Hepatocyte (in vitro differentiated cells): ENCODE results near the gene FDXR. TPM values are rescaled to one million over a fixed set of nuclear protein-coding genes. Genes with fewer than 3 reads are reported as not detected.
"Not testable (repeated sequence)": the region's sequence is repeated elsewhere in the genome, so short reads cannot be mapped to it uniquely, and the experiment has no call there.

Source experiments
- DNase-seq: peaks from one replicate; pipeline ENCODE4 v3.0.0-alpha.2; 2016; ENCODE audit warnings: low spot score
- H2AFZ ChIP-seq: fragments of 200-600 bp; sonication (generic); 2 replicates; pipeline ENCODE4 v1.6.0; 2016; ENCODE audit warnings: antibody characterized with exemption, mild to moderate bottlenecking
- H3K27ac ChIP-seq: fragments of 200-600 bp; sonication (generic); 2 replicates; pipeline ENCODE4 v1.5.1; 2016; ENCODE audit warnings: mild to moderate bottlenecking
- H3K27me3 ChIP-seq: fragments of 200-600 bp; sonication (generic); 2 replicates; pipeline ENCODE4 v1.6.1; 2016
- H3K36me3 ChIP-seq: fragments of 200-600 bp; sonication (generic); replicated peaks from 2 replicates; pipeline ENCODE4 v1.5.1; 2016; ENCODE audit warnings: low read depth; ENCODE audit not compliant: insufficient read depth
- H3K4me1 ChIP-seq: fragments of 200-600 bp; sonication (generic); 2 replicates; pipeline ENCODE4 v1.5.1; 2016; ENCODE audit warnings: mild to moderate bottlenecking, moderate library complexity; ENCODE audit not compliant: insufficient read depth
- H3K4me2 ChIP-seq: fragments of 200-600 bp; sonication (generic); 2 replicates; pipeline ENCODE4 v1.6.0; 2016
- H3K4me3 ChIP-seq: fragments of 200-600 bp; sonication (generic); 2 replicates; pipeline ENCODE4 v1.5.1; 2016; ENCODE audit warnings: mild to moderate bottlenecking
- H3K79me2 ChIP-seq: fragments of 200-600 bp; sonication (generic); 2 replicates; pipeline ENCODE4 v1.6.0; 2017; ENCODE audit warnings: mild to moderate bottlenecking
- H3K9me2 ChIP-seq: fragments of 200-600 bp; sonication (generic); replicated peaks from 2 replicates; pipeline ENCODE4 v1.6.0; 2017; ENCODE audit warnings: mild to moderate bottlenecking; ENCODE audit not compliant: insufficient read depth
- H3K9me3 ChIP-seq: fragments of 200-600 bp; sonication (generic); 2 replicates; pipeline ENCODE4 v1.5.1; 2016; ENCODE audit warnings: low read depth, mild to moderate bottlenecking
- H4K20me1 ChIP-seq: fragments of 200-600 bp; sonication (generic); 2 replicates; pipeline ENCODE4 v1.6.0; 2016; ENCODE audit warnings: mild to moderate bottlenecking; ENCODE audit not compliant: insufficient read depth, poor library complexity, severe bottlenecking
- EZH2 ChIP-seq: fragments of 200-600 bp; sonication (generic); IDR thresholded peaks from 2 replicates; pipeline ENCODE4 v1.6.1; 2016; ENCODE audit warnings: antibody characterized with exemption, mild to moderate bottlenecking, borderline replicate concordance
- EZH2phosphoT487 ChIP-seq: fragments of 200-600 bp; sonication (generic); IDR thresholded peaks from one replicate; pipeline ENCODE4 v1.6.1; 2018; ENCODE audit warnings: antibody characterized with exemption, mild to moderate bottlenecking, low read depth, moderate library complexity; ENCODE audit not compliant: unreplicated experiment, severe bottlenecking
- WGBS: methylation state at CpG from one replicate; pipeline ENCODE4 v1.1.6; 2016; ENCODE audit warnings: low lambda C conversion rate; ENCODE audit errors: missing lambda C conversion rate; 5-methylcytosine and 5-hydroxymethylcytosine counted together
- polyA plus RNA-seq: library from polyadenylated mRNA; unstranded; fragments of >200 nt; fragmentation: Nextera tagmentation; extraction: Ambion mirVana; gene quantifications from 2 replicates; pipeline ENCODE4 v1.2.1, GENCODE V29; 2016
- total RNA-seq: library from RNA; depleted of rRNA; stranded (reverse); fragments of >200 nt; gene quantifications from 2 replicates; pipeline ENCODE4 v1.2.3, GENCODE V29; 2014
- TF ChIP-seq, protein P1 (sequence below): fragments of 200-600 bp; sonication (generic); IDR thresholded peaks from 2 replicates; pipeline ENCODE4 v1.5.1; 2016; ENCODE audit warnings: antibody characterized with exemption, mild to moderate bottlenecking; ENCODE audit not compliant: poor library complexity

FDXR gene
- total and polyA plus RNA-seq, 2 experiments from 2014 or later: 12.2 to 14.2 TPM

GRCh38 chr17:74873037-74873873 lies 461 bp upstream of the FDXR start:
- H4K20me1 ChIP-seq: no peaks in the 10 kb centered on the region
- H3K27me3 ChIP-seq: no peaks in the 10 kb centered on the region
- H3K4me2 ChIP-seq: peak overlapping the region; percentile 78
- no peaks in the 10 kb centered on the region for H3K9me3 ChIP-seq
- no peaks in the 10 kb centered on the region for H3K36me3 ChIP-seq
- H3K27ac ChIP-seq: peak overlapping the region; percentile 84
- peak overlapping the region; percentile 59 for H2AFZ ChIP-seq
- H3K4me1 ChIP-seq: peaks cover 10% of the 10 kb centered on the region
- peak overlapping the region; percentile 17 for H3K4me3 ChIP-seq
- no peaks in the 10 kb centered on the region for H3K79me2 ChIP-seq
- TF ChIP-seq EZH2phosphoT487 (no peak), EZH2 (no peak)
- TF ChIP-seq, protein P1, sequence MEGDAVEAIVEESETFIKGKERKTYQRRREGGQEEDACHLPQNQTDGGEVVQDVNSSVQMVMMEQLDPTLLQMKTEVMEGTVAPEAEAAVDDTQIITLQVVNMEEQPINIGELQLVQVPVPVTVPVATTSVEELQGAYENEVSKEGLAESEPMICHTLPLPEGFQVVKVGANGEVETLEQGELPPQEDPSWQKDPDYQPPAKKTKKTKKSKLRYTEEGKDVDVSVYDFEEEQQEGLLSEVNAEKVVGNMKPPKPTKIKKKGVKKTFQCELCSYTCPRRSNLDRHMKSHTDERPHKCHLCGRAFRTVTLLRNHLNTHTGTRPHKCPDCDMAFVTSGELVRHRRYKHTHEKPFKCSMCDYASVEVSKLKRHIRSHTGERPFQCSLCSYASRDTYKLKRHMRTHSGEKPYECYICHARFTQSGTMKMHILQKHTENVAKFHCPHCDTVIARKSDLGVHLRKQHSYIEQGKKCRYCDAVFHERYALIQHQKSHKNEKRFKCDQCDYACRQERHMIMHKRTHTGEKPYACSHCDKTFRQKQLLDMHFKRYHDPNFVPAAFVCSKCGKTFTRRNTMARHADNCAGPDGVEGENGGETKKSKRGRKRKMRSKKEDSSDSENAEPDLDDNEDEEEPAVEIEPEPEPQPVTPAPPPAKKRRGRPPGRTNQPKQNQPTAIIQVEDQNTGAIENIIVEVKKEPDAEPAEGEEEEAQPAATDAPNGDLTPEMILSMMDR: no peak
- no peaks in the 10 kb centered on the region for H3K9me2 ChIP-seq
- DNase-seq: peak; percentile 100
- 1% methylated on average over 50 of the region's 55 CpGs for WGBS

- 88% methylated on average over 11 of the region's 11 CpGs for WGBS
- Histone ChIP-seq H2AFZ (no peak overlapping the region), H4K20me1 (no peaks in the 10 kb centered on the region), H3K4me3 (no peak overlapping the region), H3K9me2 (no peaks in the 10 kb centered on the region), H3K27me3 (no peaks in the 10 kb centered on the region), H3K36me3 (no peaks in the 10 kb centered on the region), H3K4me1 (peaks cover 10% of the 10 kb centered on the region), H3K79me2 (no peaks in the 10 kb centered on the region), H3K9me3 (no peaks in the 10 kb centered on the region), H3K27ac (no peak overlapping the region), H3K4me2 (peak overlapping the region; percentile 85)
- TF ChIP-seq, protein P1: no peak
- TF ChIP-seq EZH2: no peak
- no peak for TF ChIP-seq EZH2phosphoT487
- DNase-seq: no peak
Measured at GRCh38 chr17:74871356-74872076, 1.3 kb downstream of the FDXR start.

GRCh38 chr17:74870512-74870911 lies 2.3 kb downstream of the FDXR start:
- Histone ChIP-seq H3K36me3 (no peaks in the 10 kb centered on the region), H3K79me2 (no peaks in the 10 kb centered on the region), H3K4me3 (no peak overlapping the region), H2AFZ (no peak overlapping the region), H3K4me2 (no peak overlapping the region), H4K20me1 (no peaks in the 10 kb centered on the region), H3K4me1 (peaks cover 10% of the 10 kb centered on the region), H3K27ac (no peak overlapping the region), H3K27me3 (no peaks in the 10 kb centered on the region), H3K9me3 (no peaks in the 10 kb centered on the region), H3K9me2 (no peaks in the 10 kb centered on the region)
- WGBS: 92% methylated on average over 3 of the region's 3 CpGs
- no peak for DNase-seq
- TF ChIP-seq, protein P1: no peak
- no peak for TF ChIP-seq EZH2phosphoT487
- TF ChIP-seq EZH2: no peak

GRCh38 chr17:74870028-74870427 lies 2.8 kb downstream of the FDXR start:
- WGBS: 90% methylated on average over 9 of the region's 9 CpGs
- not testable (repeated sequence) for H3K36me3 ChIP-seq, H3K79me2 ChIP-seq, H3K9me3 ChIP-seq, H2AFZ ChIP-seq, H3K27me3 ChIP-seq, H3K27ac ChIP-seq, H3K4me3 ChIP-seq, H4K20me1 ChIP-seq, H3K4me2 ChIP-seq, H3K9me2 ChIP-seq, DNase-seq
- H3K4me1 ChIP-seq: peaks cover 10% of the 10 kb centered on the region
